DMS153 treated with DMSO at 0.1 percent for 48 hours (cell line): ENCODE results near the gene LYSET.
A peak's percentile ranks its signal among the peaks of the same experiment; 100 is the strongest.
"Not testable (repeated sequence)": the region's sequence is repeated elsewhere in the genome, so short reads cannot be mapped to it uniquely, and the experiment has no call there.

ENCODE experiments used
- DNase-seq: peaks from one replicate; lab custom pipeline; 2025; ENCODE audit not compliant: unreplicated experiment; lab: John Stamatoyannopoulos, UW

The LYSET gene, protein sequence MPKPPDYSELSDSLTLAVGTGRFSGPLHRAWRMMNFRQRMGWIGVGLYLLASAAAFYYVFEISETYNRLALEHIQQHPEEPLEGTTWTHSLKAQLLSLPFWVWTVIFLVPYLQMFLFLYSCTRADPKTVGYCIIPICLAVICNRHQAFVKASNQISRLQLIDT

GRCh38 chr14:93184391-93185348, at the start of gene LYSET, which contains the start of gene MOAP1:
TSS of gene LYSET (plus strand) at chr14:93185317. CDS start at chr14:93185406, 89 bp downstream.
TSS of gene MOAP1 (minus strand) at chr14:93184897. CDS start at chr14:93184242, 655 bp downstream.
- peak; percentile 36 for DNase-seq

- DNase-seq, result no peak
These were observed 49.7 kb upstream of the LYSET start for GRCh38 chr14:93135399-93135798.

DNA sequence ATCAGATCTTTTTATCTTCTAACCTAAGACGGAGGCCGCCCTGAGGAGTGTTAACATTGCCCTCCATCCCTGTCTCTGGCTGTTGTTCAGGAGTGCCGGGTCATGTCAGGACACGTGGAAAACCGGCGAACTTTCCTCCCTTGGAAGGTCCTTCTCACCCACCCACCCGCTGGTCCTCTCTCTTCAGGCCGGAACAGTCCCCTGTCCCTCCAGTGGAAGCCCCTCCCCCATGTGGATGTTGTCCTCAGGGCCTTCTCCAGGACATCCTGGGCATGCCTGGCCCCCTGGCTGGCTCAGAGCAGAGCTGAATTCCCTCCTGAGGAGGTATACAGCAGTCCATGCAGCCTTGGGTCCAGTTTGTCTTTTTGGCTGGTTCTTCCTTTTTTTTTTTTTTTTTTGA, 49.1 kb upstream of the LYSET start:
- DNase-seq, result no peak

- DNase-seq, result not testable (repeated sequence)
These were observed 48.6 kb upstream of the LYSET start for GRCh38 chr14:93136508-93136907.

- peak; percentile 42 for DNase-seq
These were observed 47.3 kb upstream of the LYSET start for GRCh38 chr14:93137864-93138263.

GRCh38 chr14:93142854-93143652, 42.1 kb upstream of the LYSET start:
- DNase-seq, result no peak

- DNase-seq, result no peak
These were observed 39.0 kb upstream of the LYSET start for GRCh38 chr14:93146119-93146518.

GRCh38 chr14:93148979-93149378, 36.1 kb upstream of the LYSET start:
- DNase-seq, result no peak

DNA sequence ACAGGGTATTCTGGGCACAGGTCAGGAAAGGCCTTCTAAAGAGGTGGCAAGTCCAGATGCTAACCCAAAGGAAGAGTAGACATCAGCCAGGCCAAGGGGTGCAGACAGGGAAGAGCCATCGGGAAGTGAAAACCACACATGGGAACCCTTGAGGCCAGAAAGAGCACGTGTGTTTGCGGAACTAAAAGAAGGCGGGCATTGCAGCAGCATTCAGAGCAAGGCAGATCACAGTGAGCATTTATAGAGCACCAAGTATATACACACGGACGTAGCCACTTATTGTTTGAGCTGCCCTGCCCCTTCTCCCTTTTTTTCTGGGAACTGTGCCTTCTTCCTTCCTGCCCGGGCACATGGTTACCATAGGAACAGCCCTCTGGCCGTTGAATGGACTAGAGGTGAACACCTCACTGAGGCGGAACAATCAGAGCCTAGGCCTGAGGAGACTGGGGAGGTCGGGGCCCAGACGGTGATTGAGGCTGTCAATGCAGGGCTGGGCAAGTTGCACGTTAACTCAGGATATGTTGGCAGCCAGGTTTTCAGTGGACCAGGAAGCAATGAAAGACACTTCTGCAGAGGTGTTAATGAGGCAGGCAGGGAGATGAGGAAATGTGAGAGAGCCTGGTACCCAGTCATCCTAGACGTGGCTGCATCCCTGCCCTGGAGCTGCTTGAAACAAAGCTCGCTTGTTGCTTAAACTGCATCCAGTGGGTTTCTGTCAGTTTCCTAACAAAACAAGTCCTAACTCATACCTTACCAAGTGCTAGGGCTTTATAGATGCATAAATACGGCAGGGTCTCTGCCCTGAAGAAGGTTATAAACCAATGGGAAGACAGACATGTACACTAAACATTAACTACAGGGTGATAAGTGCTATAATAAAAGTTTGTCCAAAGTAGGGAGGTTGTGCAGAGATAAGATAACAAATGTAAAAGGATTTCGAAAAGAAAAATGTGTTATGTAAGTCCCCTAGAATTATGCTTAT, 34.6 kb upstream of the LYSET start:
- DNase-seq, result no peak

- no peak for DNase-seq
These were observed 32.0 kb upstream of the LYSET start for GRCh38 chr14:93153121-93153520.

- DNase-seq, result no peak
These were observed 29.4 kb upstream of the LYSET start for GRCh38 chr14:93155667-93156066.

DNA sequence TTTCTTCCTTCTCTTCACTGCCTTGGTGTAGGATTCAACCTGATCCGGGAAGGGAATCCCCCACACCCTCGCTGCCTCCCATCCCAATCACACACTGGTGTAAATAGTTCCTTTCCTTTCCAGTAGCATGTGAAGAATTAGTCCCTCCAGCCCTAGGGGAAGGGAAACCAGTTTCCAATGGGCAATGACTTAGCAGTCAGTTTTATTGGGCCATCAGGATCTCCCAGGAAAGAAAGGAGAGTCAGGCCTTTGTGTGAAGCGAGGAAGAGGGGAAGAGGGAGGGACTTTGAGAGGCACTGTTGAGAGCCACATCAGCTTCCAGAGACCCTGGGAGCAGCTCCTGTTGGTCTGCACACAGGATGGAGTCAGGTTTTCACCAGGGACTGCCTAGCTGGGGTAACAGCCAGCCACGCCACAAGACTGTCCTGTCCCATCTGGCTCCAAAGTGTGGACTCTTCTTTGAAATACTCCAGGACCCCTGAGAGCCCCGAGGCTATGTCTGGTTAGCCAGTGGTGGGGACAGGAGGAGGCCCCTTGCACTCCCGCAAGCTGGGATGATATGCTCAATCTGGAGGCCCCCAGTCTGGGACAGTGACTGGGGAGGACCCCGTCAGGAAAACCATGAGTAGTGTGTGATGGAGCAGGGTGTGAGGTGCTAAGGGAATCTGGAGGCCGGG, 28.3 kb upstream of the LYSET start:
- DNase-seq, result no peak

GRCh38 chr14:93158349-93158748, 26.8 kb upstream of the LYSET start:
- DNase-seq, result not testable (repeated sequence)

DNA sequence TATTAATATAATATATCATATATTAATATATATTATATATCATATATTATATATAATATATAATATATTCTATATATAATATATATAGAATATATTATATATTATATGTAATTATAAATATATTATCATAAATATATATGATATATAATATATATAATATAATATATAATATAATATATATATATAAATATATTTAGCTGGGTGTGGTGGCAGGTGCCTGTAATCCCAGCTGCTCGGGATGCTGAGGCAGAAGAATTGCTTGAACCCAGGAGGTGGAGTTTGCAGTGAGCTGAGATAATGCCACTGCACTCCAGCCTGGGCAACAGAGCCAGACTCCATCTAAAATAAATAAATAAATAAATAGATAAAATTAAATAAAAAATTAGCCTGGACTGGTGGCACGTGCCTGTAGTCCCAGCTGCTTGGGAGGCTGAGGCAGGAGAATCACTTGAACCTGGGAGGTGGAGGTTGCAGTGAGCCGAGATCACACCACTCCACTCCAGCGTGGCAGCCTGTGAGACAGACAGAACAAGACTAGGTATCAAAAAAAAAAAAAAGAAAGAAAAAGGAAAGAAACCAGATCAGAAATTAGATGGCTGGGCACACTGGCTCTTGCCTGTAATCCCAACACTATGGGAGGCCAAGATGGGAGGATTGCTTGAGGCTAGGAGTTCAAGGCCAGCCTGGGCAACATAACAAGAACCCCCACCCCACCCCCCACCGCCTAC, 25.3 kb upstream of the LYSET start:
- not testable (repeated sequence) for DNase-seq

DNA sequence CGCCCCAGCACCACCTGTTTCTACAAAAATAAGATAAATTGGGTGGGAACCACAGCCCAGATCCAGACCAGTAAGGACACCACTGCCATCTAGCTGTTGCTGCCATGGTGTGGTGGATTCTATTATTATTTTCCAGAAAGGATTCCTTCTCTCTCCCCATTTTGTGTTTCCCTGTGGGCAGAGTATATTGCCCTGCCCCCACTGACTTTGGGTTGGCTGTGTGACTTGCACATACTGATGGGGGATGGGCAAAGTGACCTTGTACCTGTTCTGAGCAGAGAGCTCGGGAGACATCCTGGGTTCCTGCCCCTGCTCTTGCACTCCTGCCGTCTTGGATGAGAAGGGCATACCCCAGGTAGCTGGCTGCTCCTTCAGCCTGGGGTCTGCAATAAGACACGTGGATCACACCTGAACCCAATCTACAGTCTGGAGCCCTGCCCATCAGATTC, 24.7 kb upstream of the LYSET start:
- no peak for DNase-seq

DNA sequence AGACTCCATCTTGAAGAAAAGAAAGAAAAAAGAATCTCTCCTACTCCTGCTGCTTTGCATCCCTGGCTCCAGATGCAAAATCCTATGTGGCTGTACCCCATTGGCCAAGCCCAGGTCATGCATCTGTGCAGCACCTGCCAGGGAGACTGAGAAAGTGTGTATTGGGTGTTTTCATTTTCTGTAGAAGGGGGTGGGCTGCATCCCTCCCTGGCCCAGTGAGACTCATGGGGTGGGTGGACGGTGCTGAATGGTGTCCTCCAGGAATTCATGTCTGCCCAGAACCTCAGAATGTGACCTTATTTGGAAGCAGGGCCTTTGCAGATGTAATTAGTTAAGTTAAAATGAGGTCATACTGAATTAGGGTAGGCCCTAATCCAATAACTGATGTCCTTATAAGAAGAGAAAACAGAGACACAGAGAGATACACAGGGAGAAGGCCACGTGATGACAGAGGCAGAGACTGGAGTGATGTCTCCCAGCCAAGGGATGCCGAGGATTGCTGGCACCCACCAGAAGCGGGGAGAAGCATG, 23.6 kb upstream of the LYSET start:
- no peak for DNase-seq

- DNase-seq, result no peak
These were observed 21.6 kb upstream of the LYSET start for GRCh38 chr14:93163564-93163963.
